ENCODE data around the gene SPIN2A. TPM values are rescaled to one million over a fixed set of nuclear protein-coding genes. Genes with fewer than 3 reads are reported as not detected.
A peak's percentile ranks its signal among the peaks of the same experiment; 100 is the strongest.
"Not testable (repeated sequence)": the region's sequence is repeated elsewhere in the genome, so short reads cannot be mapped to it uniquely, and the experiment has no call there.

Gene SPIN2A
- total RNA-seq, 1 experiment from 2014 or later = 0.44 TPM

- Histone ChIP-seq H3K4me2 (ENCODE audit: low read length) (no peak overlapping the region), H3K27me3 (ENCODE audit: low read length) (no peaks in the 10 kb centered on the region), H3K9ac (ENCODE audit: low read length) (no peak overlapping the region), H3K9me3 (ENCODE audit: low read length) (no peaks in the 10 kb centered on the region), H4K20me1 (ENCODE audit: low read length) (no peaks in the 10 kb centered on the region), H3K27ac (ENCODE audit: low read length) (no peak overlapping the region), H2AFZ (ENCODE audit: low read length) (no peak overlapping the region), H3K79me2 (ENCODE audit: low read length) (no peaks in the 10 kb centered on the region), H3K9me2 (replicated peaks; ENCODE audit: low read length) (no peaks in the 10 kb centered on the region), H3K4me1 (ENCODE audit: insufficient read depth, low read length) (peaks cover 16% of the 10 kb centered on the region), H3K36me3 (ENCODE audit: low read depth, low read length) (no peaks in the 10 kb centered on the region), H3K4me3 (ENCODE audit: low read length) (no peak overlapping the region), H3F3A (ENCODE audit: low read length, unreplicated experiment) (no peaks in the 10 kb centered on the region)
- POLR2A ChIA-PET (ENCODE audit: unreplicated experiment) = no interaction called here
- DNase-seq = no peak
- BruUV-seq (replicated peaks) = no TSS peak
- CTCF ChIA-PET = no interaction called here
- ATAC-seq = no peak
- TF ChIP-seq CTCF (conservative IDR thresholded peaks at IDR 0.05; ENCODE audit: low read depth, low read length) (no peak), EZH2 (IDR thresholded peaks at IDR 0.05; ENCODE audit: low read length, unreplicated experiment) (no peak), EZH2phosphoT487 (IDR thresholded peaks at IDR 0.05; ENCODE audit: borderline replicate concordance, low read length) (no peak)
- intact Hi-C loops (cut with micrococcal nuclease) = no loop called here
Observed at GRCh38 chrX:57132046-57132445, 5.2 kb downstream of the SPIN2A start.

- CTCF ChIA-PET = no interaction called here
- no peaks in the 10 kb centered on the region for H3K4me1 ChIP-seq (ENCODE audit: insufficient read depth, low read length)
- no peaks in the 10 kb centered on the region for H3K9me2 ChIP-seq (replicated peaks; ENCODE audit: low read length)
- H3K79me2 ChIP-seq (ENCODE audit: low read length) = peaks cover 11% of the 10 kb centered on the region; the same call in 1 of the 2 replicates
- POLR2A ChIA-PET (ENCODE audit: unreplicated experiment) = no interaction called here
- H4K20me1 ChIP-seq (ENCODE audit: low read length) = no peaks in the 10 kb centered on the region
- intact Hi-C loops (cut with micrococcal nuclease) = no loop called here
- H3F3A ChIP-seq (ENCODE audit: low read length, unreplicated experiment) = no peaks in the 10 kb centered on the region
- H2AFZ ChIP-seq (ENCODE audit: low read length) = peak overlapping the region; percentile 87
- H3K9ac ChIP-seq (ENCODE audit: low read length) = peak overlapping the region; percentile 79
- no peaks in the 10 kb centered on the region for H3K27me3 ChIP-seq (ENCODE audit: low read length)
- BruUV-seq (replicated peaks) = no TSS peak
- peak overlapping the region; percentile 95 for H3K4me2 ChIP-seq (ENCODE audit: low read length)
- TF ChIP-seq EZH2phosphoT487 (IDR thresholded peaks at IDR 0.05; ENCODE audit: borderline replicate concordance, low read length) (no peak), EZH2 (IDR thresholded peaks at IDR 0.05; ENCODE audit: low read length, unreplicated experiment) (no peak), CTCF (conservative IDR thresholded peaks at IDR 0.05; ENCODE audit: low read depth, low read length) (no peak)
- H3K36me3 ChIP-seq (ENCODE audit: low read depth, low read length) = no peaks in the 10 kb centered on the region
- H3K9me3 ChIP-seq (ENCODE audit: low read length) = no peaks in the 10 kb centered on the region
- H3K27ac ChIP-seq (ENCODE audit: low read length) = peak overlapping the region; percentile 3; the same call in 1 of the 2 replicates
- H3K4me3 ChIP-seq (ENCODE audit: low read length) = peak overlapping the region; percentile 73
- ATAC-seq = no peak
- no peak for DNase-seq
Observed at GRCh38 chrX:57121816-57122215, 15.4 kb downstream of the SPIN2A start.

GRCh38 chrX:57121162-57121755 is 15.9 kb downstream of the SPIN2A start, which contains the start of gene SPIN2B:
Gene SPIN2B (minus strand): TSS chrX:57121548.
- DNase-seq (peak; percentile 84), ATAC-seq (peak; percentile 99)
- Histone ChIP-seq H4K20me1 (ENCODE audit: low read length) (no peaks in the 10 kb centered on the region), H3K4me2 (ENCODE audit: low read length) (peak within 1 kb of the TSS; percentile 95), H3K9me2 (replicated peaks; ENCODE audit: low read length) (no peaks in the 10 kb centered on the region), H3K27me3 (ENCODE audit: low read length) (no peaks in the 10 kb centered on the region), H3K9ac (ENCODE audit: low read length) (peak within 1 kb of the TSS; percentile 79), H3K27ac (ENCODE audit: low read length) (peak within 1 kb of the TSS; percentile 32; the same call in 1 of the 2 replicates), H3F3A (ENCODE audit: low read length, unreplicated experiment) (no peaks in the 10 kb centered on the region), H2AFZ (ENCODE audit: low read length) (peak within 1 kb of the TSS; percentile 87), H3K79me2 (ENCODE audit: low read length) (peaks cover 11% of the 10 kb centered on the region; the same call in 1 of the 2 replicates), H3K4me3 (ENCODE audit: low read length) (peak within 1 kb of the TSS; percentile 73), H3K36me3 (ENCODE audit: low read depth, low read length) (no peaks in the 10 kb centered on the region), H3K4me1 (ENCODE audit: insufficient read depth, low read length) (no peaks in the 10 kb centered on the region), H3K9me3 (ENCODE audit: low read length) (no peaks in the 10 kb centered on the region)
- CTCF ChIA-PET = no interaction called here
- intact Hi-C loops (cut with micrococcal nuclease) = no loop called here
- TF ChIP-seq EZH2 (IDR thresholded peaks at IDR 0.05; ENCODE audit: low read length, unreplicated experiment) = no peak
- TF ChIP-seq EZH2phosphoT487 (IDR thresholded peaks at IDR 0.05; ENCODE audit: borderline replicate concordance, low read length) = no peak
- no peak for TF ChIP-seq CTCF (conservative IDR thresholded peaks at IDR 0.05; ENCODE audit: low read depth, low read length)
- POLR2A ChIA-PET (ENCODE audit: unreplicated experiment) = no interaction called here
- BruUV-seq (replicated peaks) = no TSS peak

- POLR2A ChIA-PET (ENCODE audit: unreplicated experiment); H3K27me3 ChIP-seq (ENCODE audit: low read length); H3K4me1 ChIP-seq (ENCODE audit: insufficient read depth, low read length); H3K9me3 ChIP-seq (ENCODE audit: low read length); CTCF ChIA-PET; H4K20me1 ChIP-seq (ENCODE audit: low read length); H3F3A ChIP-seq (ENCODE audit: low read length, unreplicated experiment); H3K36me3 ChIP-seq (ENCODE audit: low read depth, low read length); intact Hi-C loops (cut with micrococcal nuclease); DNase-seq; ATAC-seq; H3K9me2 ChIP-seq (replicated peaks; ENCODE audit: low read length): not testable (repeated sequence)
- peak overlapping the region; percentile 87 for H2AFZ ChIP-seq (ENCODE audit: low read length)
- H3K4me3 ChIP-seq (ENCODE audit: low read length) = peak overlapping the region; percentile 73
- H3K4me2 ChIP-seq (ENCODE audit: low read length) = peak overlapping the region; percentile 95
- BruUV-seq (replicated peaks) = TSS peak; percentile 36
- 0 out of 2 replicates have a peak overlapping the region, but pooled peaks have one; percentile 32 for H3K27ac ChIP-seq (ENCODE audit: low read length)
- H3K9ac ChIP-seq (ENCODE audit: low read length) = peak overlapping the region; percentile 79
- H3K79me2 ChIP-seq (ENCODE audit: low read length) = peaks cover 11% of the 10 kb centered on the region; the same call in 1 of the 2 replicates
Observed at GRCh38 chrX:57120619-57121161, 16.5 kb downstream of the SPIN2A start.
